GM06990 (cell line): ENCODE measurements around the gene SYT7.

Source experiments
- DNase-seq: peaks from one replicate; pipeline ENCODE4 v3.0.0-alpha.2; 2011; ENCODE audit not compliant: insufficient read length; ENCODE audit errors: extremely low read depth
- H3K27me3 ChIP-seq: replicated peaks from 2 replicates; pipeline ENCODE4 v1.6.0; 2011; ENCODE audit warnings: low read length; ENCODE audit not compliant: control insufficient read depth, insufficient read depth
- H3K36me3 ChIP-seq: 2 replicates; pipeline ENCODE4 v1.5.1; 2011; ENCODE audit warnings: low read length; ENCODE audit not compliant: control insufficient read depth, insufficient read depth
- H3K4me3 ChIP-seq: replicated peaks from 2 replicates; pipeline ENCODE4 v1.5.1; 2011; ENCODE audit warnings: low read depth, mild to moderate bottlenecking, control low read depth, low read length
- TF ChIP-seq, protein P1 (sequence below): IDR thresholded peaks from 2 replicates; pipeline ENCODE4 v1.5.1; 2011; ENCODE audit warnings: low read length, control low read depth, mild to moderate bottlenecking, inconsistent platforms; ENCODE audit not compliant: insufficient read depth, poor library complexity, severe bottlenecking

Gene SYT7, protein sequence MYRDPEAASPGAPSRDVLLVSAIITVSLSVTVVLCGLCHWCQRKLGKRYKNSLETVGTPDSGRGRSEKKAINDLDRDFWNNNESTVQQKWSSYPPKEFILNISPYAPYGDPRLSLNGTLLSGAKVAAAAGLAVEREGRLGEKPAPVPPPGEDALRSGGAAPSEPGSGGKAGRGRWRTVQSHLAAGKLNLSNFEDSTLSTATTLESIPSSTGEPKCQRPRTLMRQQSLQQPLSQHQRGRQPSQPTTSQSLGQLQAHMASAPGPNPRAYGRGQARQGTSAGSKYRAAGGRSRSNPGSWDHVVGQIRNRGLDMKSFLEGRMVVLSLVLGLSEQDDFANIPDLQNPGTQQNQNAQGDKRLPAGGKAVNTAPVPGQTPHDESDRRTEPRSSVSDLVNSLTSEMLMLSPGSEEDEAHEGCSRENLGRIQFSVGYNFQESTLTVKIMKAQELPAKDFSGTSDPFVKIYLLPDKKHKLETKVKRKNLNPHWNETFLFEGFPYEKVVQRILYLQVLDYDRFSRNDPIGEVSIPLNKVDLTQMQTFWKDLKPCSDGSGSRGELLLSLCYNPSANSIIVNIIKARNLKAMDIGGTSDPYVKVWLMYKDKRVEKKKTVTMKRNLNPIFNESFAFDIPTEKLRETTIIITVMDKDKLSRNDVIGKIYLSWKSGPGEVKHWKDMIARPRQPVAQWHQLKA

DNA sequence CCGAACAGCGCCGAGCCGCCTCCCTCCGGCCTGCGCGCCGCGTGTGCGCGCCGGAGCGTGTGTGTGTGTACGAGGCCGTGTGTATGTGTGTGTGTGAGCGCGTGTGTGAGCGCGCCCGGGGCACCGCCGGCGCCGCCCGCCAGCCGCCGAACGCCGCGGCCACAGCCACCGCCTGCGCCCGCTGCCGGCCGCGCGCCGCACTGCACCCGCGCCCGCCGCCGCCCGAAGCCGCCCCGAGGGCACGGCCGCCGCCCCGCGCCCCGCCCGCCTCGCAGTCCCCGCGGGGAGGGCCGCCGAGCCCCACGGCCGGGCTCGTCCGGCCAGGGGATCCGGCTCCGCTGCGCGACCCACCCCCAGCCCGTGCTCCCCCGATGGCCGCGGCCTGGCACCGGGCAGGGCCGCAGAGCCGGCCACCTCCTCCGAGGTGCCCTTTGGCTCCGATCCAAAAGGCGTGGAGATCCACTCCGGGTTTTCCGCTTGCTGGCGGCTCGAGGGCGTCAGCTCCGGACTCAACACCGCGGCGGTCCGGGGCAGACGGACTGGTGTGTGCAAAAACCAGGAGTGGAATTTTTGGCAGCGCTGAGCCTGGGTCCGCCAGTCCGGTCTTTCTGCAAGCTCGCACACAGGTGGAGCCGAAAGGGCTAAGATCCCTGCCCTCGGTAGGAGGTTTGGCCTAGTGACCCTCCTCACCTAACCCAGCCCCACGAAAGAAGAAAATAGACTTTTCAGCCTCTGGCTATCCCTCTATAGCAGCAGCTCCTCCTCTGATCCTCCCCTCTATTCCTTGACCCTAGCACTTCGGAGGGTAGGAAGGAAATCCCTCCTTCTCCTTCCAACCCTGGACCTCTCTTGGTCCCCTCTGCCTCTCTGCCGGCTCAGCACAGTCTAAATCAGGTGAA, at the start of gene SYT7:
TSS of gene SYT7 (minus strand) at position 47 of the 899 bp plus-strand sequence. CDS start 256 bp downstream, outside the sequence.
- TF ChIP-seq, protein P1, sequence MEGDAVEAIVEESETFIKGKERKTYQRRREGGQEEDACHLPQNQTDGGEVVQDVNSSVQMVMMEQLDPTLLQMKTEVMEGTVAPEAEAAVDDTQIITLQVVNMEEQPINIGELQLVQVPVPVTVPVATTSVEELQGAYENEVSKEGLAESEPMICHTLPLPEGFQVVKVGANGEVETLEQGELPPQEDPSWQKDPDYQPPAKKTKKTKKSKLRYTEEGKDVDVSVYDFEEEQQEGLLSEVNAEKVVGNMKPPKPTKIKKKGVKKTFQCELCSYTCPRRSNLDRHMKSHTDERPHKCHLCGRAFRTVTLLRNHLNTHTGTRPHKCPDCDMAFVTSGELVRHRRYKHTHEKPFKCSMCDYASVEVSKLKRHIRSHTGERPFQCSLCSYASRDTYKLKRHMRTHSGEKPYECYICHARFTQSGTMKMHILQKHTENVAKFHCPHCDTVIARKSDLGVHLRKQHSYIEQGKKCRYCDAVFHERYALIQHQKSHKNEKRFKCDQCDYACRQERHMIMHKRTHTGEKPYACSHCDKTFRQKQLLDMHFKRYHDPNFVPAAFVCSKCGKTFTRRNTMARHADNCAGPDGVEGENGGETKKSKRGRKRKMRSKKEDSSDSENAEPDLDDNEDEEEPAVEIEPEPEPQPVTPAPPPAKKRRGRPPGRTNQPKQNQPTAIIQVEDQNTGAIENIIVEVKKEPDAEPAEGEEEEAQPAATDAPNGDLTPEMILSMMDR, result peak; percentile 8
- peak; percentile 93 for DNase-seq
- Histone ChIP-seq H3K4me3 (no peak within 1 kb of the TSS), H3K27me3 (peaks cover 2% of the 10 kb centered on the region; the same call in 1 of the 2 replicates), H3K36me3 (no peaks in the 10 kb centered on the region)

DNA sequence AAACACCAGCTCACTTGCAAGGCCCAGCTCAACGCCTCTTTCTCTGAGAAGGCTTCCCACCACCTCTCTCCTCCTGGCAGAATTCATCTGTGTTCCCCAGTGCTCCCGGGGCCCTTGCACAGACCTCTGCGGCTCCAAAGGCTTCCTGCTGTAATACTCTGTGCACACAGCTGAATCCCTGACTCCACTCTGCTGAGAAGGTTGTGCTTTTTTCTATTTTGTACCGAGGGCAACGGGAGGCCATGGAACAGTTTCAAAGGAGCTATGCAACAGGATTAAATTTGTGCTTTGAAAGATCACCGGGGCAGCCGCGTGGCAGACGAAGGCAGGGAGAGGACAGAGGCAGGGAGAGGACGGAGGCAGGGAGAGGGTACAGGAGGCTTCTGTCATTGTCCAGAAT, 49.2 kb upstream of the SYT7 start:
- DNase-seq, result no peak
- no peaks in the 10 kb centered on the region; the same call in none of the 2 replicates for H3K27me3 ChIP-seq
- no peaks in the 10 kb centered on the region for H3K36me3 ChIP-seq
- TF ChIP-seq, protein P1, result no peak
- no peak overlapping the region for H3K4me3 ChIP-seq

DNA sequence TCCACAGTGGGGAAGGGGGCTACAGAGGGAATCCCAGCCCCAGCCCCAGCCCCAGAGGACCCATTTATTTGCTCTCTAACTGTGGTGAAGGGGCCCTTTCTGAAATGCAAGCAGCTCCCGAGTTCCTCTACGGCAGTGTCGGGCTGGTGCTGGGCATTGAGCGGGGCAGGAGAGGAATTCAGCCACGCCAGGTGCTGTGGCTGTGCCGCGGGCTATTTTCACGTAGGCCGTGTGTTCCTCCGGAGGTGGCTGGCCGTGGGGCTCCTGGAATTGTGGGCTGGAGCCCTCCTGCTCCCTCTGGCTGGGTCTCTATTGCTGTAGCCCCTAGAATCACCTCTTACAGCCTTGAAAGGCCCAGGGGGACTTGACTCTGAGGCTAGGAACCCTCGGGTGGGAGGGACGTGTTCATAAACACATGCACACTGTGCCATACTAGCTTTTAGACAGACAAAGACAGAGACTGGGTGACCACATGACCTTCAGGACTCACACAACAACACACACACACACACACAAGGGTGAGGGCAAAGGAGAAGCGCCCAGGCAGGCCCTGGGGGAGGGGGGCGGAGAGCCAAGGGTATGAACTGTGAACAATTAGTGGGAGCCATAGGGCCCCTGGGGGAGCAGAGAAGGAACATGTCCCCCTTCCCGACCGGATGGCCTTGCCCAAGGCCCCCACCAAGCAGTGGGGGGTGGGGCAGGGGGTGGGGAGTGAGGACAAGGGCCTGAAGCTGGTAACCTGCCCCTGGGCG, 48.4 kb upstream of the SYT7 start:
- TF ChIP-seq, protein P1, result no peak
- no peaks in the 10 kb centered on the region; the same call in 1 of the 2 replicates for H3K27me3 ChIP-seq
- no peaks in the 10 kb centered on the region for H3K36me3 ChIP-seq
- DNase-seq, result no peak
- no peak overlapping the region for H3K4me3 ChIP-seq

DNA sequence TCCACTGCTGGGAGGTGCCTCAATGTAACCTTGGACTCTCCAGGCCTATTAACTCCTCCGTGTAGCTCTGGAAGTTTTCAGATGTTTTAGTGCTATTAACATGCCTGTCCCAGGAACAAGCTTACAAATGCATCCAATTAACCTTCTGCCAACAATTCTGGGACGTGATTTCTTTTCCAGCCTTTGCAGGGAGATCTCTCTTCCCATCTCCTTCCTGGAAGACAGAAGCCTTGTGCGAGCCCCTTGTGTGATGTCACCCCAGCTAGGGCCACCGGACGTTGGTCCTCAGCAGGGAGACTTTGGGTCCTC, 47.7 kb upstream of the SYT7 start:
- DNase-seq, result no peak
- Histone ChIP-seq H3K4me3 (no peak overlapping the region), H3K36me3 (no peaks in the 10 kb centered on the region), H3K27me3 (no peaks in the 10 kb centered on the region; the same call in 1 of the 2 replicates)
- TF ChIP-seq, protein P1, result no peak
